Suppressor macrophage treated with lipopolysaccharide for 4 hours (primary cell): ENCODE measurements around the gene SRA1.

Experiments
- DNase-seq: peaks from one replicate; pipeline ENCODE4 v3.0.0-alpha.2; 2020

The SRA1 gene

GRCh38 chr5:140570058-140570457 lies 12.8 kb upstream of the SRA1 start:
- DNase-seq: no peak

DNA sequence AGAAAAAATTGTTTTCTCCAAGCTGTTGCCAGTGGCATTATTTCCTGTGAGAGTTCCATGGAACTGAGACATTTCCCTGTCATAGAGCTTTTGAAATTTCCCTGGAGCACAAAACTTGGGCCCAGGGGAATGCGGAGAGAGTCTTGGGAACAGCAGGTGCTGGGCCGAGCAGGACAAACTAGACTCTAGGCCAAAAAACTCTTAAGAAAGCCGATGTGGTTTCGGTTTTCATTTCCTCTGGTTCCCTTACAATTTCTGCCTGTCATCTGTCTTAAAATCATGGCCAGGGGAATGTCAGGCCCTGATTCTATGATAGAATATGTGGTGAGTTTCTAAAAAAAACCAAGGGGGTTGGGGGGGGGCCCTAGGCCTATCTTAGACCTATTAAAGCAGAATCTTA lies 11.9 kb upstream of the SRA1 start:
- DNase-seq: peak; percentile 82

DNA sequence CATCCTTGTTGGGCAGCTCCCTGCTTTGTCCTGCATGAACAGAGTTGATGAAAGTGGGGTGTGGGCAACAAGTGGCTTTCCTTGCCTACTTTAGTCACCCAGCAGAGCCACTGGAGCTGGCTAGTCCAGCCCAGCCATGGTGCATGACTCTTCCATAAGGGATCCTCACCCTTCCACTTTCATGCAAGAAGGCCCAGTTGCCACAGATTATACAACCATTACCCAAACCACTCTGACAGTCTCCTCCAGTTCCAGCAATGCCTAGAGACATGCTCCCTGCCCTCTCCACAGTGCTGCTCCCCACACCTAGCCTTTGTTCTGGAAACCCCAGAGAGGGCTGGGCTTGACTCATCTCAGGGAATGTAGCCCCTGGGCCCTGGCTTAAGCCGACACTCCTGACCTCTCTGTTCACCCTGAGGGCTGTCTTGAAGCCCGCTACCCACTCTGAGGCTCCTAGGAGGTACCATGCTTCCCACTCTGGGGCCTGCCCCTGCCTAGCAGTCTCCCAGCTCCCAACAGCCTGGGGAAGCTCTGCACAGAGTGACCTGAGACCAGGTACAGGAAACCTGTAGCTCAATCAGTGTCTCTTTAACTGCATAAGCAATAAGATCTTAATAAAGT lies 11.3 kb upstream of the SRA1 start:
- DNase-seq: no peak

GRCh38 chr5:140567871-140568270 lies 10.6 kb upstream of the SRA1 start:
- no peak for DNase-seq

GRCh38 chr5:140567136-140567818 lies 10.0 kb upstream of the SRA1 start:
- DNase-seq: no peak

DNA sequence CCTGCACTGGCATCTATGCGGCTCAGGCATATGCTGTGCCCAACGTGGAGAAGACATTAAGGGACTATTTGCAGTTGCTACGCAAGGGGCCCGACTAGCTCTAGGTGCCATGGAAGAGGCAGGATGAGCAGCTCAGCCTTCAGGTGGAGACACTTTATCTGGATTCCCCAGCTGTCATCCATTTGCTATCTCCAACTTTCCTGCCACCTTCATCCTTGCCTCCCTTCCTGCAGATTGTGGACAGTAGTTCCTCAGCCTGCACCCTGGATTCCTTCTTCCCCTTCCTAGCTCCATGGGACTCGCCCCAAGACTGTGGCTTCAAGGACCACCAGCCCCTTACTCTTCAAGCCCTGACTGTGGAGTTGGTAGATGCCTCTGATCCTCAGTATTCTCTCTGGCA lies 9.4 kb upstream of the SRA1 start:
- DNase-seq: no peak

DNA sequence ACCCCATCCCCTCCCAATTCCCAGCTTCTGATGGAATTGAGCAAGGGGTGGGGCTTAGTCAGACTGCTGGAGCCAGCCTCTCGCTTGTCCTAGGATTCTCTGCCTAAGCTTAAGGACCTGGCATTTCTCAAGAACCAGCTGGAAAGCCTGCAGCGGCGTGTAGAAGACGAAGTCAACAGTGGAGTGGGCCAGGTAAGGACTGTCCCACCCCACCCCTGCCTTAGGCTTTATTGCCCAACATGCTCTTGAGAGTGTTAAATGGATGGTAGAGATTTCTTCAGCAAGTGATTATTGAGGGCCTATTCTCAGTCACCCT lies 8.5 kb upstream of the SRA1 start:
- no peak for DNase-seq

DNA sequence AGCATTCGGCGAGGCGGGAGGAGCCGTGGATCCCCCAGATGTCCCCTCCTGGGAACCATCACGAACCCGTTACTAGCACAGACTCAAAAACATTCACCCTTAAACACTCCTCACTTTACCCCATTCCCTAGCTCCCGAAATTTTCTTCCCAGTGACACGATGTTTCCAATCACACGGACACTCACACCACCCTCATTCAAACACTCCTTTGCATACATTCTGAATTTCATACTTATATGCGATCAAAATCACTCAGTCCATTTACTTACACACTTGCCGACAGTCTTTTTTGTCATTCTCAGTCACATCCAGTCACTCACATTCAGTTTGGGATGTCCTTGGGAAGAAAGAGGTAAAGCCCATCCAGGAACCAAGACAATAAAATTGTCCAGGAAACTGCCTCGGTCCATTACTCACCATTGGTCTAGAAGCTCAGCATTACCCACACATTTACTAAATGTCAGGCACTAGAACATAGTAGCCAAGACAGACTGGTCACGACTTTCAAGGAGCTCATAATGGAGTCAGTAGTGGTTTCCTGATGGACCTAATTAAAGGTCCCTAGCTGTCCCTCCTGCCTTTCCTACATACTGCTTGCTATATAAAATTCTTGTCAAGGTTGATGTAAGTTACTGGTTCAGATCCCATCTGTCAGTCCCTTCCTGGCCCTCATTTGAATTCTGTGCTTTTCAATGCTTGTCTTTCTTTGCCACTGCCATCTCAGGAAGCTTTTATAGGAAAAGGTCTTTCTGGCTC lies 7.9 kb upstream of the SRA1 start:
- peak; percentile 52 for DNase-seq

DNA sequence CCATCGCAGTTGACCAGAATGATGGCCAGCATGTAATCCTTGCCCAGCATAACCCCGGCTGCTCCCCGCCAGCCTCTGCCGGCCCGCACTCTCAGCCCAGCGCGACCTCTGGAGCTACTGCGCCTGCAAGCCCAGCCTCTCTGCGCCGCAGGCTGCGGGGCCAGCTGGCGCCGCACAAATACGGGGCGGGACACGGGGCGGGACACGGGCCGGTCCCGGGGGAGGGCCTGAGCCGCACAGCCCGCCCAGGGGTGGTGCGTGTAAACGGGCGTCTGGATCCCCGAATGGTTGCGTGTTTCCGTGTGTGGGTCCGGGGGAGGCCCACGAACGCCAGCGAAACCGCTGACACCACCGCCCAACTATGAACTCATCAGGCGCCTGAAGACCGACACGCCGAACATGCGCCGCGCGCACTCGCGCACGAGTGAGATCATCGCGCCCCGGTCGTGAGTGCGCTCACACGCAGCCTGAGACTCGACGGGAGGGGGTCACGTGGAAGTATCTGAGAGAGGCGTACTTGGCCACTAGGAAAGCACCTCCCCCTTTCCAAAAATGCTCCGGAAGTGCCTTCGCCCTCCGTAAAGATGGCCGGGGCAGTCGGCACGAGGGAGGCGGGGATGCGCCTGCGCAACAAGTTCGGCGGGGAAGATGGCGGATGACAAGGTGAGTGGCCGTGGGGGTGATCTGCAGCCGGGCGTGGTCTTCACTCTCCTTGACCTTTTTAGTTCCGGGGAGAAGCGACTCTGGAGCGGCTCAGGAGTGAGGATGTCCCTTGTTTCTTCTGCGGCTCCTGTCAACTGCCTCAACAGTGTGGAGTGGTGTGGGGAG lies 7.1 kb upstream of the SRA1 start, which contains the start of the genes APBB3 and SLC35A4:
APBB3 (minus strand) TSS at position 403 of the 828 bp plus-strand sequence; CDS start at position 50, 353 bp downstream.
SLC35A4 (plus strand) TSS at position 633 of the 828 bp plus-strand sequence. CDS start 2,342 bp downstream, outside the sequence.
- DNase-seq: peak; percentile 99

GRCh38 chr5:140563596-140563995 lies 6.3 kb upstream of the SRA1 start:
- no peak for DNase-seq

DNA sequence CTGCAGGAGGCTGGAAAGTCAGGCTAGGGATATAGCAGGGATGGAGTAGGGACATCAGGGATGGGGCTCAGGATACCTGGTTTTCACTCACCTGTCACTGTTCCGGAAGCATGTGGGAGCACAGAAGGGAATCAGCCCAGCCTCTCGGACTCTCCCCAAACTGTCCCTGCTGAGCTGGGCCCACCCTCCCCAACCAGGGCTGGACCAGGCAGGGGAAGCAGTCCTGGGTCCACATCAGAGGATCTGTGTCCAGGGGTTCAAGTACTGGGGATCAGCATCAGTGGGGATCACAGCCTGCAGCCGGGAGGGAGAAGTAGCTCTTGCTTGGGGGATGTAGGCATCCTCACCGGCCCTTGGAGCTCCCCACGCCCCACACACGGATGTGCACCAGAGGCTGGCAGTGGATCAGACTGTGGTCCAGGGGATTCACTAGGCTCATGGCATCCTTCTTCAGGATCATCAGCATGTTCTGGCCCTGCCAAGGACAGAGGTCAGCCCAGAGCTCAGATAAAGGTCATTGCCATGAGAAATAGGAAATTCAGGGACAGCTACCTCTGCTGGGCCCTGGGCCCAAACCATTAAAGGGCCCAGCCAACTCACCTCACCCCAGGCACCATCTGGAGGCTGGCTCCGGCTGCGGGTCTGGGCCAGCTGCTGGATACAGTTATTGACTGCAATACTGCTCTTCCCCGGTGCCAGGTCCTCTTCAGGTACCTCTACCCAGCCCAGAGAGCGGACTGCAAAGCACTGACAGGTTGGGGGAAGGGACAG lies 4.7 kb upstream of the SRA1 start:
- DNase-seq: no peak

GRCh38 chr5:140560227-140560626 lies 3.0 kb upstream of the SRA1 start:
- DNase-seq: no peak

DNA sequence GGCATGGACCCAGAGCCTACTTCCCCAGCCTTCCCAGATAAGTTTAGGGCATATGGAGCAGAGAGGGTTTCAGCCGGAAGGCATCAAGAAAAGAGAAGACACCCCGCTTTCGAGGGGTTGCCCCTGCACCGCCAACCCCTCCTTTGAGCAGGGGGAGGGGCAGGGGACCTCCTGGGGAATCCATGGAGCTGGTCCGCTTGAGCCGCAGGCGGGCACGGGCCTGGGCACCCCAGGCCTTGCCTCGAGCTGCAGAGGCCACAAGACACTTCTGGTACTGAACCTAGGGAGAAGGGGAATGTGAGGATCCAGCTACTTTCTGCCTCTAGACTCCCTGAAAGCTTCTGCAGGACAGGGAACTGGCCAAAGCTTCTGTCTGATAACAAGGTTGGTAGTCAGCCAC lies 1.3 kb upstream of the SRA1 start:
- no peak for DNase-seq

DNA sequence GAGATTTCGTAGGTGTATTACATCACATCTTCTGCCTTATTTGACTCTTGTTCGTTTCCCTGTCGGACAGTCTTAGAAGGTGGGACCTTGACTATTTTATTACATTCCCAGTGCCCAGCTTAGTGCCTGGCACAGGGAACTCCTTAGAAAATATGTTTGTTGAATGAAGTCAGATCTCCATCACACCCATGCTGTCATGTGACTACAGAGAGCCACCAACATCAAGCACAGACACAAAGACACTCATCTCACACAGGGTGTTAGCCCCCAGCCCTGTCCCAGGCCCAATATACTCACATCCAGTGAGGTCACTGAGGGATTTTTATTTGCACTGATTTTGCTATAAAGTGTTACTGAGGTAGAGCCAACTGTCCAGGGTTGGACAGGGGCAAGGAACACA lies 692 bp upstream of the SRA1 start:
- no peak for DNase-seq

GRCh38 chr5:140556438-140556837 lies 835 bp downstream of the SRA1 start:
- peak; percentile 60 for DNase-seq

DNA sequence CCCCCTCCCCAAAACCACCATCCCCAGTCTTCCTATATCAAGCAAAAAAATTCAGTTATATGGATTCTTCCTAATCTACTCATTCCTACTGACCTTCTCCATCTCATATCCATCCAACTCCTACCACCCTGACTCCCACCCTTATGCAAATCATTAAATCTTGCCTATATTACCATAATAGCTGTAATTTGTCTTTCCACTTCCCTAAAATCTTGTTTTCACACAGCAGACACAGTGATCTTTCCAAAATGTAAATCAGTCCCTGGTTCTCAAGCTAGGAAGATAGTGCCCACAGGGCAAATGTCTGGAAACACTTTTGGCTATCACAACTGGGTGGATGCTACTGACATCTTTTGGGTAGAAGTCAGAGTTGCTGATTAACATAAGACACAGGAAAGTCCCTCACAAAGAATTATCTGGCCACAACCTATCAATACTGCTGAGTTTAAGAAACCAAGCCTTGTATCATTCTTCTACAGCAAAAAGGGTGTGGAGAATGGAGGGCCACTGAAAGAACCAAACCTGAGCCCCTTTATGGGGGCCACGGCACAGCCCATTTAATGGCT lies 1.4 kb downstream of the SRA1 start:
- peak; percentile 35 for DNase-seq

DNA sequence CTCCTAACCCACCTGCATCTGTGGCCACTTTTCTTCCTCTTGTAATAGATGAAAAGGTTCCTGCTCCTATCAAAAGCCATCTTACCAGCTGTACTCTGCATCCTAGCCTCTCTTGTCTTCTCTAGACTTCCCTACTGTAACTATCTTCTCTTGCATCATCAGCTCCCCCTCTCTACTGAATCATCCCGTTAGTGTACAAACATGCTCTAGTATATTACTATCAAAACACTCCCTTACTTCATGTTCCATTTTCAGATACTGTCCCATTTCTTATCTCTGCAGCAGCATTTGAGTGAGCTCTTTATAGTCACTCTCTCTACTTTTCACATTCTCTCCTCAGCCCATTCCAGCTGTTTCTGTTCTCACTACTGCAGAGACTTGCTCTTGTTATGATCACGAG lies 2.8 kb downstream of the SRA1 start:
- peak; percentile 52 for DNase-seq

GRCh38 chr5:140553657-140554056 lies 3.6 kb downstream of the SRA1 start:
- DNase-seq: peak; percentile 46

GRCh38 chr5:140551872-140552271 lies 5.4 kb downstream of the SRA1 start:
- no peak for DNase-seq

DNA sequence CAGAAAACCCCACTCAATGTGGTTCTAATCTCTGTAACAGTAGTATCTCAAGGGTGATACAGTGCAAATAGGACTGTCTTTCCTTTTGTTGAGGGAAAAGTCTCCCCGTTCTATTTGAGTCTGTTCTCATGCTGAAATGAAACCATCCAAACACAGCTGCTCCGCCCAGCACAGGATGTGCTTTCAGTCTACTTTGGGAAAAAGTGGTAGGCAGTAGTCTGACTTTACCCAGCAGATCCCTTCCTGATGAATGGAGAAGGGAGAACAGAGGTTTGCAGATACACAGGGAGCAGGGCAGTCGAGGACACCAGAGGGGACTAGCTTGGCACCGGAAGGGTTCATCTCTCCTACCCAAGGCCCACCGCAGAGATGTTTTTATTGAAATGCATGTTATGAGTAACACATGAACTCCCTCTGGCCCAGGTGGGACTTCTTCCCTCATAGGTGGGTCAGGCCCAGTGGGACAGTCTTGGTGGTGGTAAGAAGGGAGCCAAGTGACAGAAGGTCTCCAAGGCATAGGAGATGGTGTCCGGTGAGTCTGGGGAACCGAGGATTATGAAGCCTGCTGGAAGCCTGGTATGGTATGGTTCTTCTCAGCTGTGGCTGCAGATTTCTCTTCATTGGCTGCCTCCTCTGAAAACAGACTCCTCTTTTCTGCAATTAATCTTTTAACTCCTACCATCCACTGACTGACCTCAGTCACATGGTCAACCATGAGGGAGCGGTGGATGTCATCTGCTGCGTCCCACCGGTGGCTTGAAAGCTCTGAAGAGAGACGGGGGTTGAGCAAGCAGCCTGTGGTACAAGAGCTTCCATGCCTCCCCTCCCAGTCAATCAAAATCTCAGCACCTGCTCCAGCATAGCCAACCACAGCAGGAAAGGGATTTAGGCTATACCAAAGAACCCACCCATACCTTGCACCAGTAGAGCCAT lies 6.9 kb downstream of the SRA1 start:
- DNase-seq: no peak
